ENCODE measurements around the gene ZNF81. TPM values are rescaled to one million over a fixed set of nuclear protein-coding genes. Genes with fewer than 3 reads are reported as not detected.
"Not testable (repeated sequence)": the region's sequence is repeated elsewhere in the genome, so short reads cannot be mapped to it uniquely, and the experiment has no call there.

The ZNF81 gene
- total RNA-seq, 1 donor, result 5.8 TPM

DNA sequence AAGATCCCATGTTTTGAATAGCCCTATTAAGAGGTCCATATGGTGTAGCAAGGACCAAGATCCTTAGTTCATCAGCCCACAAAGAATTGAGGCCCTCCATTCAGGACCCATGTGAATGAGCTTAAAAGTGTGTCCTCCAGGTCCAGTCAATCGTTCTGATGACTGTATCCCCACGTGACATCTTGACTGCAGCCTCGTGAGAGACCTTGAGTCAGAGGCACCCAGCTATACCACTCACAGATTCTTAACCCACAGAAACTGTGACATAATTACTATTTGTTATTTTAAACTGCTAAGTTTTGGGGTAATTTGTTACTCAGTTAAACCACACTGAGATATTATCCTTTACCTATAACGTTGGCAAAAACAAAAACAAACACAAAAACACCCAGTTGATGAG lies 104.7 kb downstream of the ZNF81 start:
- no peaks in the 10 kb centered on the region for H3K9me3 ChIP-seq (ENCODE audit: low read depth, low read length)
- H4K20me1 ChIP-seq (ENCODE audit: insufficient read depth, low read length), result no peaks in the 10 kb centered on the region
- TF ChIP-seq, protein P1, sequence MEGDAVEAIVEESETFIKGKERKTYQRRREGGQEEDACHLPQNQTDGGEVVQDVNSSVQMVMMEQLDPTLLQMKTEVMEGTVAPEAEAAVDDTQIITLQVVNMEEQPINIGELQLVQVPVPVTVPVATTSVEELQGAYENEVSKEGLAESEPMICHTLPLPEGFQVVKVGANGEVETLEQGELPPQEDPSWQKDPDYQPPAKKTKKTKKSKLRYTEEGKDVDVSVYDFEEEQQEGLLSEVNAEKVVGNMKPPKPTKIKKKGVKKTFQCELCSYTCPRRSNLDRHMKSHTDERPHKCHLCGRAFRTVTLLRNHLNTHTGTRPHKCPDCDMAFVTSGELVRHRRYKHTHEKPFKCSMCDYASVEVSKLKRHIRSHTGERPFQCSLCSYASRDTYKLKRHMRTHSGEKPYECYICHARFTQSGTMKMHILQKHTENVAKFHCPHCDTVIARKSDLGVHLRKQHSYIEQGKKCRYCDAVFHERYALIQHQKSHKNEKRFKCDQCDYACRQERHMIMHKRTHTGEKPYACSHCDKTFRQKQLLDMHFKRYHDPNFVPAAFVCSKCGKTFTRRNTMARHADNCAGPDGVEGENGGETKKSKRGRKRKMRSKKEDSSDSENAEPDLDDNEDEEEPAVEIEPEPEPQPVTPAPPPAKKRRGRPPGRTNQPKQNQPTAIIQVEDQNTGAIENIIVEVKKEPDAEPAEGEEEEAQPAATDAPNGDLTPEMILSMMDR (IDR thresholded peaks at IDR 0.05; ENCODE audit: extremely low read depth, low read depth, low read length), result no peak
- H3K36me3 ChIP-seq (ENCODE audit: insufficient read depth, low read length), result no peaks in the 10 kb centered on the region
- H3K4me1 ChIP-seq (ENCODE audit: insufficient read depth, low read length), result no peaks in the 10 kb centered on the region
- no peak overlapping the region for H3K4me2 ChIP-seq (ENCODE audit: insufficient read depth, low read length)
- no peak overlapping the region for H2AFZ ChIP-seq (ENCODE audit: low read length)
- H3K27me3 ChIP-seq (ENCODE audit: insufficient read depth, low read length), result no peaks in the 10 kb centered on the region
- no peak overlapping the region for H3K27ac ChIP-seq (ENCODE audit: low read depth, low read length)
- no peak for DNase-seq (ENCODE audit: insufficient read length, low spot score, missing footprints)
- no peak overlapping the region for H3K4me3 ChIP-seq (ENCODE audit: insufficient read depth, low read length)
- no peaks in the 10 kb centered on the region for H3K79me2 ChIP-seq (ENCODE audit: insufficient read depth, low read length)

DNA sequence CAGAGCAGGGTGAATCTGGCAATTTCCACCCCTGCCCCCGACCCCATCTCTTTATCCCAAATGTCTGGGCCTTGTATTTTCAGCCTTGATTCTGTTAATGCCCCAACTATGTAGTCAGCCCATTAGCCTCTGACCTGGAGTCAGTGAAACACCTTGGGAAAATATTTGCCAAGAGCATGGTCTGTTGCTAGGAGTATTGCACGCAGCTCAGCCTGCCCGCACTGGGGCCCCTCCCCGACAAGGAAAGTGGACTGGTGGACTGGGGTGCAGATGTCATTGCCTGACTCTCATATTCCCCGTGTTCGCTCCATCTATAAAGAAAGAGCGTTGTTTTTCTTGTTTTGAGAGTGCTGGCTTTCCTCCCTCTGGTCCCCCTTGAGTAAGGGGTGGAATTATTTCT lies 118.6 kb downstream of the ZNF81 start:
- not testable (repeated sequence) for H3K27me3 ChIP-seq (ENCODE audit: insufficient read depth, low read length); H3K4me3 ChIP-seq (ENCODE audit: insufficient read depth, low read length); H4K20me1 ChIP-seq (ENCODE audit: insufficient read depth, low read length); DNase-seq (ENCODE audit: insufficient read length, low spot score, missing footprints); H3K9me3 ChIP-seq (ENCODE audit: low read depth, low read length); H3K36me3 ChIP-seq (ENCODE audit: insufficient read depth, low read length); H3K4me1 ChIP-seq (ENCODE audit: insufficient read depth, low read length); H2AFZ ChIP-seq (ENCODE audit: low read length); H3K4me2 ChIP-seq (ENCODE audit: insufficient read depth, low read length); H3K79me2 ChIP-seq (ENCODE audit: insufficient read depth, low read length); H3K27ac ChIP-seq (ENCODE audit: low read depth, low read length)

- Histone ChIP-seq H2AFZ (ENCODE audit: low read length) (no peak overlapping the region), H3K36me3 (ENCODE audit: insufficient read depth, low read length) (no peaks in the 10 kb centered on the region), H3K4me3 (ENCODE audit: insufficient read depth, low read length) (no peak overlapping the region), H3K79me2 (ENCODE audit: insufficient read depth, low read length) (no peaks in the 10 kb centered on the region), H3K9me3 (ENCODE audit: low read depth, low read length) (no peaks in the 10 kb centered on the region), H3K4me2 (ENCODE audit: insufficient read depth, low read length) (no peak overlapping the region), H3K27ac (ENCODE audit: low read depth, low read length) (no peak overlapping the region), H4K20me1 (ENCODE audit: insufficient read depth, low read length) (no peaks in the 10 kb centered on the region), H3K27me3 (ENCODE audit: insufficient read depth, low read length) (no peaks in the 10 kb centered on the region), H3K4me1 (ENCODE audit: insufficient read depth, low read length) (no peaks in the 10 kb centered on the region)
- no peak for DNase-seq (ENCODE audit: insufficient read length, low spot score, missing footprints)
- TF ChIP-seq, protein P1 (IDR thresholded peaks at IDR 0.05; ENCODE audit: extremely low read depth, low read depth, low read length), result no peak
Observed at GRCh38 chrX:47956016-47956415, 119.3 kb downstream of the ZNF81 start.

DNA sequence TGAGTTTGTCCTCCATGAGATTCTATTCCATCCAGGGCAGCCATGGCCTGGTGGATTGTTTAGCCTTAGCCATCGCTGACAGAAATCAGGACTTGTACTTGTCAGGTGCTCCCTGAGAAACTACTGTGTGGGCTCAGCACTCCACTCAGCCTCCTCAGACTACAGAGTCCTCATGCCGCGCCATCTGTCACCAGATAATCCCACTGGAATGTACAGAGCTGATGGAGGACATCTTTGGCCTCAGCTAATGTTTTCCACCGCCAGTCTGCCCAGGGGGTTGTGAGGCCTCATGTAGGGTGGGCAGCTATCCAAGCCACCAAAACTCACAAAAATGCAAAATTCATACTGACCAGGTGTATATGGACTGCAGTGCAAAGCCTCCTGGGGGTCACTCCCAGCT lies 121.5 kb downstream of the ZNF81 start:
- H3K4me2 ChIP-seq (ENCODE audit: insufficient read depth, low read length); H4K20me1 ChIP-seq (ENCODE audit: insufficient read depth, low read length); H3K4me1 ChIP-seq (ENCODE audit: insufficient read depth, low read length); H3K27me3 ChIP-seq (ENCODE audit: insufficient read depth, low read length); H3K27ac ChIP-seq (ENCODE audit: low read depth, low read length); H2AFZ ChIP-seq (ENCODE audit: low read length); H3K4me3 ChIP-seq (ENCODE audit: insufficient read depth, low read length); H3K36me3 ChIP-seq (ENCODE audit: insufficient read depth, low read length); DNase-seq (ENCODE audit: insufficient read length, low spot score, missing footprints); H3K9me3 ChIP-seq (ENCODE audit: low read depth, low read length); H3K79me2 ChIP-seq (ENCODE audit: insufficient read depth, low read length): not testable (repeated sequence)

DNA sequence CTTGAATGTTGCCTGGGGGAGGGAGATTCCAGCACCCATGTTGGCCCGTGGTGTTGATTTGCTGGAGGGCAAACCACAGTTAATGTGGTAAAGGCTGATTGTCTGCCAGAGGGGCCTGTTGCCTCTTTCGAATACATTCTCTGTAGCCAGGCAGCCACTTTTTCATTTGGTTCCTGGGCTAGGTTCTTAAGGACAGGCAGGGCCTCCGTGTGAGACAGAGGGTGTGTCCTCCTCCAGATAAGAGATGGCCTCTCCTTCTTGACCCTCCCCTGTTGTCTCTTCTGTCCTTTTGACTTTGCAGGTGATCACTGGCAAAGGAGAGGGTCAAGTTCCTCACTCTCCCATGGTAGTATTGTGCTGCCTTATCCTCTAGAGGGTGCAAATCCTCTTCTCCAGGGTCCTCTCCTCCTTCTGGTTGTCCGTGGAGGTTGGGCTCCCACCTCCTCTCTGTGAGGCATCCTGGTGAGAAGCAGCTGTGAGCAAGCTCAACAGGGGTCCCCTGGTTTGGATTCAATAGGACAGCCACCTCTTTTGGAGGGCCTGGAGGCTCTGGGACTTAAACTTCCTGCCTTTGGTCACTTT lies 122.2 kb downstream of the ZNF81 start:
- H3K27me3 ChIP-seq (ENCODE audit: insufficient read depth, low read length), result no peaks in the 10 kb centered on the region
- no peak overlapping the region for H3K4me3 ChIP-seq (ENCODE audit: insufficient read depth, low read length)
- H3K36me3 ChIP-seq (ENCODE audit: insufficient read depth, low read length), result no peaks in the 10 kb centered on the region
- H3K27ac ChIP-seq (ENCODE audit: low read depth, low read length), result no peak overlapping the region
- no peaks in the 10 kb centered on the region for H3K9me3 ChIP-seq (ENCODE audit: low read depth, low read length)
- no peaks in the 10 kb centered on the region for H4K20me1 ChIP-seq (ENCODE audit: insufficient read depth, low read length)
- TF ChIP-seq, protein P1 (IDR thresholded peaks at IDR 0.05; ENCODE audit: extremely low read depth, low read depth, low read length), result peak; percentile 37
- no peaks in the 10 kb centered on the region for H3K4me1 ChIP-seq (ENCODE audit: insufficient read depth, low read length)
- H2AFZ ChIP-seq (ENCODE audit: low read length), result no peak overlapping the region
- DNase-seq (ENCODE audit: insufficient read length, low spot score, missing footprints), result no peak
- H3K79me2 ChIP-seq (ENCODE audit: insufficient read depth, low read length), result no peaks in the 10 kb centered on the region
- H3K4me2 ChIP-seq (ENCODE audit: insufficient read depth, low read length), result no peak overlapping the region
